ENCODE data around the gene CALD1.
A peak's percentile ranks its signal among the peaks of the same experiment; 100 is the strongest.

The CALD1 gene

GRCh38 chr7:134922720-134923704, 143.6 kb downstream of the CALD1 start:
- DNase-seq (ENCODE audit: low read depth, low spot score) = no peak

GRCh38 chr7:134925766-134926165, 146.3 kb downstream of the CALD1 start:
- no peak for DNase-seq (ENCODE audit: low read depth, low spot score)

GRCh38 chr7:134926396-134926795, 147.0 kb downstream of the CALD1 start:
- DNase-seq (ENCODE audit: low read depth, low spot score) = no peak

- no peak for DNase-seq (ENCODE audit: low read depth, low spot score)
Observed at GRCh38 chr7:134927076-134927475, 147.6 kb downstream of the CALD1 start.

- no peak for DNase-seq (ENCODE audit: low read depth, low spot score)
Observed at GRCh38 chr7:134927723-134928122, 148.3 kb downstream of the CALD1 start.

- no peak for DNase-seq (ENCODE audit: low read depth, low spot score)
Observed at GRCh38 chr7:134928554-134928953, 149.1 kb downstream of the CALD1 start.

GRCh38 chr7:134931487-134931886, 152.1 kb downstream of the CALD1 start:
- DNase-seq (ENCODE audit: low read depth, low spot score) = no peak

GRCh38 chr7:134932707-134933370, 153.4 kb downstream of the CALD1 start:
- peak; percentile 50 for DNase-seq (ENCODE audit: low read depth, low spot score)

- DNase-seq (ENCODE audit: low read depth, low spot score) = no peak
Observed at GRCh38 chr7:134933460-134934068, 154.1 kb downstream of the CALD1 start.

- DNase-seq (ENCODE audit: low read depth, low spot score) = no peak
Observed at GRCh38 chr7:134935701-134936100, 156.3 kb downstream of the CALD1 start.

- peak; percentile 37 for DNase-seq (ENCODE audit: low read depth, low spot score)
Observed at GRCh38 chr7:134936893-134937510, 157.6 kb downstream of the CALD1 start.

- no peak for DNase-seq (ENCODE audit: low read depth, low spot score)
Observed at GRCh38 chr7:134938141-134938540, 158.7 kb downstream of the CALD1 start.

GRCh38 chr7:134939136-134939535, 159.7 kb downstream of the CALD1 start:
- DNase-seq (ENCODE audit: low read depth, low spot score) = peak; percentile 18

GRCh38 chr7:134940729-134941128, 161.3 kb downstream of the CALD1 start:
- no peak for DNase-seq (ENCODE audit: low read depth, low spot score)

- DNase-seq (ENCODE audit: low read depth, low spot score) = peak; percentile 65
Observed at GRCh38 chr7:134941185-134941900, 161.9 kb downstream of the CALD1 start.

GRCh38 chr7:134941952-134942351, 162.5 kb downstream of the CALD1 start:
- DNase-seq (ENCODE audit: low read depth, low spot score) = no peak

GRCh38 chr7:134942690-134943466, 163.4 kb downstream of the CALD1 start:
- no peak for DNase-seq (ENCODE audit: low read depth, low spot score)

- no peak for DNase-seq (ENCODE audit: low read depth, low spot score)
Observed at GRCh38 chr7:134943785-134944400, 164.5 kb downstream of the CALD1 start.

- no peak for DNase-seq (ENCODE audit: low read depth, low spot score)
Observed at GRCh38 chr7:134945691-134946090, 166.3 kb downstream of the CALD1 start.

- DNase-seq (ENCODE audit: low read depth, low spot score) = no peak
Observed at GRCh38 chr7:134946260-134946659, 166.8 kb downstream of the CALD1 start.

Measured in ELF-1 (cell line).